GM12864 (cell line): ENCODE results near the gene RSAD2.

Experiments used
- DNase-seq: peaks from one replicate; pipeline ENCODE4 v3.0.0-alpha.2; 2011; ENCODE audit warnings: low read depth
- H3K4me3 ChIP-seq: 2 replicates; pipeline ENCODE4 v1.5.1; 2011; ENCODE audit warnings: mild to moderate bottlenecking, low read depth, low read length, control low read depth
- TF ChIP-seq, protein P1 (sequence below): IDR thresholded peaks from 2 replicates; pipeline ENCODE4 v1.5.1; 2011; ENCODE audit warnings: low read depth, mild to moderate bottlenecking, moderate library complexity, low read length, control low read depth, inconsistent platforms; ENCODE audit errors: missing control alignments

RSAD2 gene

DNA sequence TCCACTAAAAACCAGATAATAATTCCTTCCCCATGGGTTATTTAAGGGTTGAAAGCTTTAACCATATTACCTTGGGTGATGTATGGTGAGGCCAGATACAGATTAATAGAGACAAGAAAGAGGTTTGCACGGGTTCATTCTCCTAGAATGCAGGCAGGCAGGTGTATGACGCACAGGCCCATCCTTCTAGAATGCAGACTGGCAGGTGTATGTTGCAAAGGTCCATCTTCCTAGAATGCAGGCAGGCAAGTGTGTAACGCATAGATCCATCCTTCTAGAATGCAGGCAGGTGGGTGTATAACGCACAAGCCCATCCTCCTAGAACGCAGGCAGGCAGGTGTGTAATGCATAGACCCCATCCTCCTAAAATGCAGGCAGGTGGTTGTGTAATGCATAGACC, 3.9 kb downstream of the RSAD2 start:
- TF ChIP-seq, protein P1, sequence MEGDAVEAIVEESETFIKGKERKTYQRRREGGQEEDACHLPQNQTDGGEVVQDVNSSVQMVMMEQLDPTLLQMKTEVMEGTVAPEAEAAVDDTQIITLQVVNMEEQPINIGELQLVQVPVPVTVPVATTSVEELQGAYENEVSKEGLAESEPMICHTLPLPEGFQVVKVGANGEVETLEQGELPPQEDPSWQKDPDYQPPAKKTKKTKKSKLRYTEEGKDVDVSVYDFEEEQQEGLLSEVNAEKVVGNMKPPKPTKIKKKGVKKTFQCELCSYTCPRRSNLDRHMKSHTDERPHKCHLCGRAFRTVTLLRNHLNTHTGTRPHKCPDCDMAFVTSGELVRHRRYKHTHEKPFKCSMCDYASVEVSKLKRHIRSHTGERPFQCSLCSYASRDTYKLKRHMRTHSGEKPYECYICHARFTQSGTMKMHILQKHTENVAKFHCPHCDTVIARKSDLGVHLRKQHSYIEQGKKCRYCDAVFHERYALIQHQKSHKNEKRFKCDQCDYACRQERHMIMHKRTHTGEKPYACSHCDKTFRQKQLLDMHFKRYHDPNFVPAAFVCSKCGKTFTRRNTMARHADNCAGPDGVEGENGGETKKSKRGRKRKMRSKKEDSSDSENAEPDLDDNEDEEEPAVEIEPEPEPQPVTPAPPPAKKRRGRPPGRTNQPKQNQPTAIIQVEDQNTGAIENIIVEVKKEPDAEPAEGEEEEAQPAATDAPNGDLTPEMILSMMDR = no peak
- no peak overlapping the region for H3K4me3 ChIP-seq
- DNase-seq = no peak

DNA sequence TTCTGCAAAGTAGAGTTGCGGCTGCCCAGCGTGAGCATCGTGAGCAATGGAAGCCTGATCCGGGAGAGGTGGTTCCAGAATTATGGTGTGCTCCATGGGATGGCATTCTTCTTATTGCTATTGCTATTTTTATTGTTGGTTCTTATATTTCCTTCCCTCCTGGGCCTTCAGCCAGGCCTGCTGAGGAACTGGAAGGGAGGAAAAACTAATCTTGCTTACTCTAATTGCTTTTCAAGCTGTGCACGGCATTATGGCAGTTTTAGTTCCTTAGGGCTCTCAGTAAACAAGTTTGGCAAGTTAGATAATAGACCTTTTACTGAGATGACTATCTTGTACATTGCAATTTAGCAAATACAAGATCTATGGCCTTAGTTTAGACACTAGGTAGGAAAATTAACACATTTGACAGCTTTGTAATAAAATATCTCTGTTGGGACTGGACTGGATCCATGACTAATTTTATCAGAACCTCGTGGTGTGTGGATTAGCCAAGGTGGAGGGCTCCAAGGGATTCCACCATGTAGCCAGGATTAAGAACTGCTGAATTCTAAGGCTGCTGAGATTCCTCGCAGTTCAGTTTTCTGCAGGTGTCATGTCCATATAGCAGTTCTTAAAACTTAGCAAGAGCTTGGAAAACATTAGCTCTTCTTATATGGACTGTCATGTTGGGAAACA, 6.0 kb downstream of the RSAD2 start:
- no peak for DNase-seq
- H3K4me3 ChIP-seq = no peak overlapping the region
- TF ChIP-seq, protein P1 = no peak

DNA sequence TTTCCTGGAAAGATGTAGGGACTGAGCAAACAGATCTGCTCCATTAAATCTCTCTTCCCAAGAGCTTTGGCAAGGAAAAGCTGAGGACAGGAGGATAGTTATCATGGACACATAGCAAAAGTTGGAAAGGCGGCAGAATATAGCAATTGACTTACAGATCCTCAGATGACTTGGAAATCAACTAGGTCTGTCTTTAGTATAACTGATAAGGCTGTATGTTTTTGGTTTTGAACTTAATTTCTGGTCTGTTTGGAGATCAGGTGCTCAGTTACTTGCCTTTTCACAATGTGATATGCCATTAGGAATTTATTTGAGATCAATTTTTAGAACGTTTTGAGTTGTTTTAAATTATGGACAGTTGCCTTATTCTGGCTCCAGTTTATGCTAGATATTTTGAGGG, 8.0 kb downstream of the RSAD2 start:
- H3K4me3 ChIP-seq = no peak overlapping the region
- TF ChIP-seq, protein P1 = no peak
- no peak for DNase-seq

DNA sequence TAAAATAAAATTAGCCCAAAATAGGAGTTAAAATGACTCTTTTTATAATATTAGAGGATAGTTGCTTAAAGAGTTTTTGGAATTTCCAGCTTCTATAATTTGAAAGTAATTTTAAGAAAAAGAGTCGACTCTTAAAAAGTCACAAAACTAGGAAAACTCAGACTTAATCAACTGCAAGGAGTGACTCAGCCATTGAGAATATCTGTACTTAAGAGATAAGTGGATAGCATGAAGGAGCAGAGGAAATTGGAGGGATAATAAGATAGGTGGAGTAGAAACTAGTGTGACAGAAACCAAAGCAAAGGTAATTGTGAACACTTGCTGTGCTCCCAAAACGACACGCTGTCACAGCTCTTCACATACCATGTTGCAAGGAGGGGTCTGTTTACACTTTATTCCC, 8.4 kb downstream of the RSAD2 start:
- DNase-seq = no peak
- H3K4me3 ChIP-seq = no peak overlapping the region
- TF ChIP-seq, protein P1 = no peak

DNA sequence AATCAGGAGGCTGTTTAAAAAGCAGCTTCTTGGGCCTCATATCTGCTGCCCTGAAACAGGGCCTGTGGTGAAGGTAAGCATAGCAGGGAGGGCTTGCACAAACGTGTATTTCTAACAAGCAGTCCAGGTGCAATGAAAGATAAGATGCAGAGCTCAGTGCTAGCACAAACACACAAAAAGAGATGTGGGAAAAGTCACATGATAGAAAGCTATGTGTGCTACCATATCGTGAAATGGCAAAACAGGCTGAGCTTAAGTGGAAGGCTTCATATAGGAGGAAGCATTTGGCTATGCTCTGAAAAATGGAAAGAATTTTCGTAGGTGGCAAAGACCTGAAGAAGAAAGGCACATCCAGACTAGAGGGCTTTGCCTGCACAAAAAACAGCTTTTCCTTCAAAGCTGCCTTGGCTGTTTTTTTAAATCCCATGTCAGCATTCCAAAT, 10.2 kb downstream of the RSAD2 start:
- DNase-seq = no peak
- no peak overlapping the region for H3K4me3 ChIP-seq
- TF ChIP-seq, protein P1 = no peak

DNA sequence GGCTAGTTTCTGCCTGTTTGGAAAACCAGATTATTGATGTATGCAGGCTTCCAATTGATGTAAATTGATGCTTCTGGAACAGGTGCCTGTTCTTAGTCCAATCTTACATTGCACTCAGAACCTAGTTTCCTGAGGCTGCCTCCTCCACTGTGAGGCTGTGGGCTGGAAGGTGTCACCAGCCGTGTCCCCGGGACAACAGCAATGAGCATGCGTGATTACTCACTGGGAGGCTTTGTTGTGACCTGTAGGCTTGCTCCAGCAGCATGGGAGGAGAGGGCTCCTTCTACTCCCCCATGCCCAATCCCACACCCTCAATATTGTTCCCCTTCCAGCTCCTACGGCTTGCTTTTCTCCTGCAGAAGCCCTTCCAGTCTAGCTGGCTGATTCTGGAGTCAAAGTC, 11.1 kb downstream of the RSAD2 start:
- TF ChIP-seq, protein P1 = no peak
- no peak for DNase-seq
- no peak overlapping the region for H3K4me3 ChIP-seq

DNA sequence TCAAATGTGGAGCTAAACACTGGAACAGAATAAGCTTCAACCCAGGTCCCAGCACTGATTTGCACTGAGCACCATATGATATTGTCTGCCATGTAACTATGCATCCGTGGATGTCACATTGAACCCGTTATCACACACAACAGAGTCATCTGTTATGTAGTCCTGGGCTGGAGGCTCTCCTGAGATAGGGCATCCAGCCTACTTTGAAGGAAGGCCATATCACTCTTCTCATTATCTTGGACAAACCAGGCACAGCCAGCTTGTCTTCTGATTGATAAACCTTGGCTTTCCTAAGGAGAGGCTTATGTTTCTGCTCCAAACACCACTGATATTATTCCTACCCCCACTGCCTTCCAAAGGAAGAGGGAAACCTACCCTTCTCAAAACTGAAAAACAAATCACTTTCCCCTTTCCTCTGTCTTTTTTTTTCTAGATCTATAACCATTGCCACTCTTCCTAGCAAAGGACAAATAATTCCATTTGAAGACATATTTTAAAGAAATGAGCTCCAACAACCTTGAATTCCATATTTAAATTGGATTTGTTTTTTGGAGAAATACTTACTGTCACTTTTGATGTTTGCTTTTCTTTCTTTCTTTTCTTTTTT, 16.4 kb downstream of the RSAD2 start:
- TF ChIP-seq, protein P1 = no peak
- DNase-seq = no peak
- H3K4me3 ChIP-seq = no peak overlapping the region
